GM23248 (cell line): ENCODE data around the gene GANC. TPM values are rescaled to one million over a fixed set of nuclear protein-coding genes. Genes with fewer than 3 reads are reported as not detected.
A peak's percentile ranks its signal among the peaks of the same experiment; 100 is the strongest.

ENCODE experiments used
- DNase-seq: peaks from one replicate; pipeline ENCODE4 v3.0.0-alpha.2; 2015
- H2AFZ ChIP-seq: fragments of 200-600 bp; sonication (generic); 2 replicates; pipeline ENCODE4 v1.6.1; 2016; ENCODE audit warnings: antibody characterized with exemption
- H3F3A ChIP-seq: fragments of 200-600 bp; sonication (generic); 2 replicates; pipeline ENCODE4 v1.6.1; 2016; ENCODE audit warnings: mild to moderate bottlenecking, antibody characterized with exemption, mixed run types; ENCODE audit not compliant: insufficient read depth
- H3K27ac ChIP-seq: fragments of 200-600 bp; sonication (generic); 2 replicates; pipeline ENCODE4 v1.5.1; 2016; ENCODE audit warnings: mild to moderate bottlenecking
- H3K27me3 ChIP-seq: fragments of 200-600 bp; sonication (generic); replicated peaks from 2 replicates; pipeline ENCODE4 v1.6.1; 2016; ENCODE audit warnings: mild to moderate bottlenecking; ENCODE audit not compliant: insufficient read depth
- H3K36me3 ChIP-seq: fragments of 200-600 bp; sonication (generic); 2 replicates; pipeline ENCODE4 v1.6.1; 2016; ENCODE audit warnings: low read depth, mild to moderate bottlenecking
- H3K4me1 ChIP-seq: fragments of 200-600 bp; sonication (generic); 2 replicates; pipeline ENCODE4 v1.6.1; 2016; ENCODE audit warnings: mild to moderate bottlenecking; ENCODE audit not compliant: insufficient read depth
- H3K4me2 ChIP-seq: fragments of 200-600 bp; sonication (generic); one replicate; pipeline ENCODE4 v1.6.1; 2016; ENCODE audit warnings: mild to moderate bottlenecking; ENCODE audit not compliant: unreplicated experiment
- H3K4me3 ChIP-seq: fragments of 200-600 bp; sonication (generic); 2 replicates; pipeline ENCODE4 v1.5.1; 2016; ENCODE audit warnings: mild to moderate bottlenecking
- H3K79me2 ChIP-seq: fragments of 200-600 bp; sonication (generic); 2 replicates; pipeline ENCODE4 v1.6.1; 2016; ENCODE audit warnings: mild to moderate bottlenecking; ENCODE audit not compliant: insufficient read depth
- H3K9ac ChIP-seq: fragments of 200-600 bp; sonication (generic); 2 replicates; pipeline ENCODE4 v1.6.1; 2016; ENCODE audit warnings: mild to moderate bottlenecking
- H3K9me2 ChIP-seq: fragments of 200-600 bp; sonication (generic); 2 replicates; pipeline ENCODE4 v1.6.1; 2016; ENCODE audit warnings: mixed run types, mild to moderate bottlenecking, moderate library complexity; ENCODE audit not compliant: insufficient read depth
- H3K9me3 ChIP-seq: fragments of 200-600 bp; sonication (generic); one replicate; pipeline ENCODE4 v1.6.1; 2017; ENCODE audit warnings: low read depth
- H4K20me1 ChIP-seq: fragments of 200-600 bp; sonication (generic); 2 replicates; pipeline ENCODE4 v1.6.0; 2016; ENCODE audit not compliant: insufficient read depth
- EZH2 ChIP-seq: fragments of 200-600 bp; sonication (generic); IDR thresholded peaks from 2 replicates; pipeline ENCODE4 v1.6.1; 2018; ENCODE audit warnings: antibody characterized with exemption, mild to moderate bottlenecking; ENCODE audit not compliant: insufficient read depth, poor library complexity, severe bottlenecking
- EZH2phosphoT487 ChIP-seq: fragments of 200-600 bp; sonication (generic); IDR thresholded peaks from 2 replicates; pipeline ENCODE4 v1.6.1; 2018; ENCODE audit warnings: antibody characterized with exemption, moderate library complexity, mild to moderate bottlenecking, low read depth; ENCODE audit not compliant: insufficient read depth
- WGBS, 2 experiments: methylation state at CpG; one replicate each; pipeline ENCODE4 v1.1.6; 2015 to 2017; ENCODE audit warnings: low lambda C conversion rate in 2 of 2, low coverage in 1 of 2; ENCODE audit errors: missing lambda C conversion rate in 2 of 2; 5-methylcytosine and 5-hydroxymethylcytosine counted together
- in situ Hi-C: fragments of 300-500 bp; cut with MboI; formaldehyde crosslinking; loops from 2 replicates; pipeline ENCODE4 v1.15.0; 2020
- polyA plus RNA-seq: library from polyadenylated mRNA; unstranded; fragments of >200 nt; fragmentation: Nextera tagmentation; extraction: Ambion mirVana; gene quantifications from 2 replicates; pipeline ENCODE4 v1.2.1, GENCODE V29; 2016
- total RNA-seq: library from RNA; depleted of rRNA; stranded (reverse); fragments of >200 nt; shearing (Covaris generic); gene quantifications from 2 replicates; pipeline ENCODE4 v1.2.3, GENCODE V29; 2014

GANC gene
- total and polyA plus RNA-seq, 2 experiments from 2014 or later = 21.4 to 26.8 TPM

DNA sequence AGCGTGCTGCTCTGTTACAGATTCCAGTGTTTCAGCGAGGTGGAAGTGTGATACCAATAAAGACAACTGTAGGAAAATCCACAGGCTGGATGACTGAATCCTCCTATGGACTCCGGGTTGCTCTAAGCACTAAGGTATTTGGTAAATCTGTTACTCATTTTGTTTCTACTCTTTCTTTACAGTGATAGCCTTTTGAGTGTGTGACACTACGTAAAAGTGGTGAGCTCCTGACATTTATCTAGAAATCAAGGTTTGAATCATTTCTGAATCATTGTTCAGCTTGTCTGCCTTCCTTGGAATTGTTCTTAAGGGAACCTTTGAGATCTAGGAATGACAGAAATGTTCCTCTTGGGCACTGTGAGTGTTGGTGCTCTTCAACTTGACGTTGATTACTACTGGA, 75.1 kb downstream of the GANC start:
- H3K4me2 ChIP-seq = peak overlapping the region; percentile 57
- 0 out of 2 replicates have a peak overlapping the region, but pooled peaks have one; percentile 28 for H3K9ac ChIP-seq

DNA sequence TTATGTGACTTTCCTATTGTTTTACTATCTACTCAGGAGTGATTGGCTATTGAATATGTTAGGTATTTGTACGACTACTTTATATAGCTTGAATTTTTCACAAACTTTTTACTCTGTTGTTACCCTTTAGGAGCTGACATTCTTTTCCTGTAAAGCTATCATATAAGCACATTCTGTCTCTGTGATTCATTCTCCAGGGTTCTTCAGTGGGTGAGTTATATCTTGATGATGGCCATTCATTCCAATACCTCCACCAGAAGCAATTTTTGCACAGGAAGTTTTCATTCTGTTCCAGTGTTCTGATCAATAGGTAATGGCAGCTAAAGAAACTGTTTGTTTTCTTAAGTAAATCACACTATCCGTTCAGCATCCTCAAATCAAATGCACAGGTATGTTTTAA, 76.2 kb downstream of the GANC start:
- no peaks in the 10 kb centered on the region for H4K20me1 ChIP-seq
- WGBS, 2 experiments = 24 to 29% methylated on average over 2 of the region's 2 CpGs
- in situ Hi-C loops = no loop called here
- no peaks in the 10 kb centered on the region for H3K9me3 ChIP-seq
- no peaks in the 10 kb centered on the region for H3K9me2 ChIP-seq
- TF ChIP-seq EZH2 (no peak), EZH2phosphoT487 (no peak)
- H3K36me3 ChIP-seq = peaks cover 18% of the 10 kb centered on the region
- H3K4me1 ChIP-seq = peaks cover 49% of the 10 kb centered on the region
- H3K79me2 ChIP-seq = no peaks in the 10 kb centered on the region
- no peak overlapping the region for H2AFZ ChIP-seq
- peak; percentile 69 for DNase-seq
- H3K4me2 ChIP-seq = peak overlapping the region; percentile 57
- H3K4me3 ChIP-seq = no peak overlapping the region
- peaks cover 56% of the 10 kb centered on the region for H3F3A ChIP-seq
- peak overlapping the region; percentile 75 for H3K27ac ChIP-seq
- H3K27me3 ChIP-seq = no peaks in the 10 kb centered on the region
- no peak overlapping the region for H3K9ac ChIP-seq

More for the DNA sequence above, 75.1 kb downstream of the GANC start:
- H3K36me3 ChIP-seq = peaks cover 10% of the 10 kb centered on the region
- H3K79me2 ChIP-seq = no peaks in the 10 kb centered on the region
- no peak overlapping the region for H3K4me3 ChIP-seq
- DNase-seq = peak; percentile 87
- peaks cover 56% of the 10 kb centered on the region for H3K4me1 ChIP-seq
- H2AFZ ChIP-seq = no peak overlapping the region
- H3F3A ChIP-seq = peaks cover 67% of the 10 kb centered on the region
- WGBS, 2 experiments = 4 to 5% methylated on average over 5 of the region's 5 CpGs
- in situ Hi-C loops = no loop called here
- TF ChIP-seq EZH2 (no peak), EZH2phosphoT487 (no peak)
- H3K9me2 ChIP-seq = no peaks in the 10 kb centered on the region
- H4K20me1 ChIP-seq = no peaks in the 10 kb centered on the region
- H3K9me3 ChIP-seq = no peaks in the 10 kb centered on the region
- H3K27ac ChIP-seq = peak overlapping the region; percentile 75
- no peaks in the 10 kb centered on the region for H3K27me3 ChIP-seq

DNA sequence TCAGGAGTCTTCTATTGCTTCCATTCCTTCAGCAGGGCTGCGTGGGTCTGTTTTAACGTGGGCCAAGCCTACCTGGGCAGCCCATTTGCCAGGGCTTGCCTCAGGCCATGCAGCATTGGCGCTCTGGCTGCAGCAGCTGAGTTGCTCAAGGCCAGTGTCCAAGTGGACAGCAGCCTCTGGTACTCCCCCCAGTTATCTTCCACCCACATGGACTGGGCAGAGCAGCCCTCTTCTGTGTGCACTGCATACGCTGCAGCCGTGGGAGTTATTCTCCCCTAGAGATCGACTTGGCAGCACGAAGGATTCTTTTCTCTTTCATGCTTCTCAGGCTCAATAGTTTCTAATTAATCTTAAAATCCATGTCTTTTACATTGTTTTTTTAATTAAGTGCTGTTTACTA, 79.4 kb downstream of the GANC start:
- peaks cover 24% of the 10 kb centered on the region for H3K4me1 ChIP-seq
- no peak overlapping the region for H3K27ac ChIP-seq
- H3K27me3 ChIP-seq = no peaks in the 10 kb centered on the region
- peaks cover 24% of the 10 kb centered on the region for H3K36me3 ChIP-seq
- no peak overlapping the region for H3K4me2 ChIP-seq
- H4K20me1 ChIP-seq = no peaks in the 10 kb centered on the region
- TF ChIP-seq EZH2 (no peak), EZH2phosphoT487 (no peak)
- no peak overlapping the region for H3K4me3 ChIP-seq
- H2AFZ ChIP-seq = no peak overlapping the region
- peaks cover 24% of the 10 kb centered on the region for H3F3A ChIP-seq
- no peaks in the 10 kb centered on the region for H3K9me2 ChIP-seq
- no peak overlapping the region for H3K9ac ChIP-seq
- 83 to 90% methylated on average over 7 of the region's 7 CpGs for WGBS, 2 experiments
- DNase-seq = no peak
- H3K9me3 ChIP-seq = no peaks in the 10 kb centered on the region
- H3K79me2 ChIP-seq = no peaks in the 10 kb centered on the region
- in situ Hi-C loops = no loop called here

DNA sequence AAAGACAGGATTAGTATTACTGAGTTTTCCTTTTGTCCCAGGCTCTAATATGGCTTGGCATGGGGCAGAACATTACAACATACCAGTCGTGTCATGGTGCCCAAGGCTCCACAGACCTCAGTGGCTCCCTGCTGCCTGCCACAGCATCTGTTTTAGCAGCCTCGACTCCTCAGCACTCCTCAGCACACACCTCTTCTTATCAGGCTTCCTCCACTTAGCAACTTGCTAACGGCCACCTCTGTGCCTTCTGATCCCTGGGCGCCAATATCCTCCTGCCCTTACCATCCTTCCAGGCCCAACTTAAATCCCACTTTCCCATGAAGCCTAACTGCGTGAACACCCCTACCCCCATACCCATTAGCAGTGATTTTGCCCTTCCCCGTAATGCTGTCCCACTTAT, 80.1 kb downstream of the GANC start:
- Histone ChIP-seq H4K20me1 (no peaks in the 10 kb centered on the region), H3K27ac (no peak overlapping the region), H3K4me3 (no peak overlapping the region), H3K36me3 (peaks cover 24% of the 10 kb centered on the region), H3K9me3 (no peaks in the 10 kb centered on the region), H3K4me1 (peaks cover 17% of the 10 kb centered on the region), H3K9ac (no peak overlapping the region), H3K9me2 (no peaks in the 10 kb centered on the region), H3K4me2 (no peak overlapping the region), H3K27me3 (no peaks in the 10 kb centered on the region), H3K79me2 (no peaks in the 10 kb centered on the region), H2AFZ (no peak overlapping the region), H3F3A (peaks cover 17% of the 10 kb centered on the region)
- in situ Hi-C loops = no loop called here
- DNase-seq = no peak
- WGBS, 2 experiments = 88 to 90% methylated on average over 6 of the region's 6 CpGs
- TF ChIP-seq EZH2phosphoT487 (no peak), EZH2 (no peak)

DNA sequence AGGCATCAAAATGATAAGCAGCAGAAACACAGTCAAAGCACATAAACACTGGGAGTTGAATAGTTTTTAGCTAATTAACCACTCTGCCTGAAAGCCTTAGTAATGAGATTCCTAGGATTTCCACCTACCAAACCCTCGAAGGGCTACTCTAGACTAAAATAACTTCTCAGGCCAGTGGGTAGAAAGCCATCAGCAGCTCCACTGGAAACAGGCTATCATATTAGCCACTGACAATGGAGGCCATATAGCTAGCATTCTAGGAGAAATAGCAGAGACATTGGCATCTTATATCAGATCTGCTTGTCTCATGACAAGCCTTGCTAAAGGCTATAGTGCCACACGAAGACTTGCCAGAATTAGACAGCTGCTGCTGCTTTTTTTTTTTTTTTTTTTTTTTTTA, 81.8 kb downstream of the GANC start:
- Histone ChIP-seq H3K36me3 (peaks cover 24% of the 10 kb centered on the region), H3K9ac (no peak overlapping the region), H2AFZ (no peak overlapping the region), H3K9me3 (no peaks in the 10 kb centered on the region), H3K4me2 (no peak overlapping the region), H3K27me3 (no peaks in the 10 kb centered on the region), H3K4me3 (no peak overlapping the region), H4K20me1 (no peaks in the 10 kb centered on the region), H3K9me2 (no peaks in the 10 kb centered on the region), H3K27ac (no peak overlapping the region), H3K4me1 (no peaks in the 10 kb centered on the region), H3K79me2 (no peaks in the 10 kb centered on the region), H3F3A (no peaks in the 10 kb centered on the region; the same call in 1 of the 2 replicates)
- whole genome bisulfite sequencing, 2 experiments = 88 to 94% methylated on average over 2 of the region's 2 CpGs
- TF ChIP-seq EZH2phosphoT487 (no peak), EZH2 (no peak)
- no peak for DNase-seq
- in situ Hi-C loops = no loop called here
